Measurements from ENCODE around the gene TMEM234. TPM values are rescaled to one million over a fixed set of nuclear protein-coding genes. Genes with fewer than 3 reads are reported as not detected.

Gene TMEM234
- total and polyA plus RNA-seq, 2 of the 13 experiments (the other 11 are each of a cell fraction or from before 2014, with no cell fraction given): 6.1 to 9.0 TPM

DNA sequence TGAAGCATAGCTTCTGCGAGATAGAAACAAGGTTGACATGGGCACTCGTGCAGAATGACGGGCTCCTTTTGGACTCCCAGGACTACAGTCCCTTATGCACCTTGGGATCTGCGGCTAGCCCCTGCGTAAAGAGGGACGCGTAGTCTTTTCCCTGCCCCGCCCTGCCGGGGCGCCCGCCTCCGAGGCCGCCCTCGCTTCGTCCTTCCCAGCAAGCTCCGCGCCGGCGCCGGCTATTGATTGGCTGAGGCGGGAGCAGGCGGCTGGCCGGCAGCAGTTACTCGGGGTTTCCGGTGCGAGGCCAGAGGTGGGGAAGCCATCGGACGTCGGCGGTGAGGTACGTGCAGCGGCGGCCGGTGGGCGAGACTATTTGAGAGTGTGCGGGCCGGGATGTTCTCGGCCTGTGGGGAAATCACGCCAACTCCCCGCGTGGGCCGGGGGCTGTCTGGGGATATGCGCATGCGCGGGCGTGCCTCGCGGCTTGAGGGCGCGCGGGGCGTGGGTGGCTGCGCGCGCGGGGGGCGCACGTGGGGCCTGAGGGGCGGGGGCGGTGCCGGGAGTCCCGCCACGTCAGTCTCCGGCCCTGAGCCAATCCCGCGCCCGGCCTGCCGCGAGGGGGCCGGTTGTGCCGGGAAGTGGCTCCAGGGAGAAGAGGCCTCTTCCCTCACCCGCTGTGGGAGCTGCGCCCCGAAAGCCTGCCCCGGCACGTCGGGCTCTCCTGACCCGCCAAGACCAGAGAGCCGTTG is 42.5 kb downstream of the TMEM234 start, which contains the start of gene TXLNA (continued):
- TF ChIP-seq ZNF773 (CRISPR knock-in tag; IDR thresholded peaks at IDR 0.05; ENCODE audit: borderline replicate concordance) (peak; percentile 67; the same call in 1 of the 2 replicates), ZNF607 (CRISPR knock-in tag; IDR thresholded peaks at IDR 0.05; ENCODE audit: borderline replicate concordance) (peak; percentile 93), FOSL1 (CRISPR knock-in tag; IDR thresholded peaks at IDR 0.05; ENCODE audit: borderline replicate concordance) (no peak), U2AF2 (IDR thresholded peaks at IDR 0.05; ENCODE audit: low read depth, low read length) (no peak), EEA1 (CRISPR knock-in tag; IDR thresholded peaks at IDR 0.05; ENCODE audit: borderline replicate concordance) (peak; percentile 84; the same call in 1 of the 2 replicates), KLF16 (CRISPR knock-in tag; IDR thresholded peaks at IDR 0.05) (peak; percentile 76 to 85; a peak in 1 of 4 replicates), ZNF737 (CRISPR knock-in tag; IDR thresholded peaks at IDR 0.05; ENCODE audit: borderline replicate concordance) (peak; percentile 91; the same call in 1 of the 2 replicates), HMGA1 (CRISPR knock-in tag; conservative IDR thresholded peaks at IDR 0.05) (no peak), ZNF549 (CRISPR knock-in tag; IDR thresholded peaks at IDR 0.05) (no peak), ZNF124 (CRISPR knock-in tag; IDR thresholded peaks at IDR 0.05) (peak; percentile 86; the same call in 1 of the 2 replicates), RAD51 (IDR thresholded peaks at IDR 0.05; ENCODE audit: borderline replicate concordance) (no peak), ZNF660 (CRISPR knock-in tag; IDR thresholded peaks at IDR 0.05; ENCODE audit: borderline replicate concordance, low read depth) (no peak), ZFP62 (CRISPR knock-in tag; IDR thresholded peaks at IDR 0.05) (no peak), SMAD9 (CRISPR knock-in tag; IDR thresholded peaks at IDR 0.05) (peak; percentile 22; the same call in 1 of the 2 replicates), ZFP41 (CRISPR knock-in tag; IDR thresholded peaks at IDR 0.05; ENCODE audit: borderline replicate concordance) (peak; percentile 85; the same call in 1 of the 2 replicates), ZNF709 (CRISPR knock-in tag; IDR thresholded peaks at IDR 0.05) (peak; percentile 94), KLF11 (CRISPR knock-in tag; IDR thresholded peaks at IDR 0.05) (0 out of 2 replicates have a peak, but pooled peaks have one; percentile 32), IRF2 (CRISPR knock-in tag; IDR thresholded peaks at IDR 0.05) (peak; percentile 84; the same call in 1 of the 2 replicates)
- TF ChIP-seq, protein P1, sequence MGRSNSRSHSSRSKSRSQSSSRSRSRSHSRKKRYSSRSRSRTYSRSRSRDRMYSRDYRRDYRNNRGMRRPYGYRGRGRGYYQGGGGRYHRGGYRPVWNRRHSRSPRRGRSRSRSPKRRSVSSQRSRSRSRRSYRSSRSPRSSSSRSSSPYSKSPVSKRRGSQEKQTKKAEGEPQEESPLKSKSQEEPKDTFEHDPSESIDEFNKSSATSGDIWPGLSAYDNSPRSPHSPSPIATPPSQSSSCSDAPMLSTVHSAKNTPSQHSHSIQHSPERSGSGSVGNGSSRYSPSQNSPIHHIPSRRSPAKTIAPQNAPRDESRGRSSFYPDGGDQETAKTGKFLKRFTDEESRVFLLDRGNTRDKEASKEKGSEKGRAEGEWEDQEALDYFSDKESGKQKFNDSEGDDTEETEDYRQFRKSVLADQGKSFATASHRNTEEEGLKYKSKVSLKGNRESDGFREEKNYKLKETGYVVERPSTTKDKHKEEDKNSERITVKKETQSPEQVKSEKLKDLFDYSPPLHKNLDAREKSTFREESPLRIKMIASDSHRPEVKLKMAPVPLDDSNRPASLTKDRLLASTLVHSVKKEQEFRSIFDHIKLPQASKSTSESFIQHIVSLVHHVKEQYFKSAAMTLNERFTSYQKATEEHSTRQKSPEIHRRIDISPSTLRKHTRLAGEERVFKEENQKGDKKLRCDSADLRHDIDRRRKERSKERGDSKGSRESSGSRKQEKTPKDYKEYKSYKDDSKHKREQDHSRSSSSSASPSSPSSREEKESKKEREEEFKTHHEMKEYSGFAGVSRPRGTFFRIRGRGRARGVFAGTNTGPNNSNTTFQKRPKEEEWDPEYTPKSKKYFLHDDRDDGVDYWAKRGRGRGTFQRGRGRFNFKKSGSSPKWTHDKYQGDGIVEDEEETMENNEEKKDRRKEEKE (IDR thresholded peaks at IDR 0.05): no peak
- TF ChIP-seq, protein P2, sequence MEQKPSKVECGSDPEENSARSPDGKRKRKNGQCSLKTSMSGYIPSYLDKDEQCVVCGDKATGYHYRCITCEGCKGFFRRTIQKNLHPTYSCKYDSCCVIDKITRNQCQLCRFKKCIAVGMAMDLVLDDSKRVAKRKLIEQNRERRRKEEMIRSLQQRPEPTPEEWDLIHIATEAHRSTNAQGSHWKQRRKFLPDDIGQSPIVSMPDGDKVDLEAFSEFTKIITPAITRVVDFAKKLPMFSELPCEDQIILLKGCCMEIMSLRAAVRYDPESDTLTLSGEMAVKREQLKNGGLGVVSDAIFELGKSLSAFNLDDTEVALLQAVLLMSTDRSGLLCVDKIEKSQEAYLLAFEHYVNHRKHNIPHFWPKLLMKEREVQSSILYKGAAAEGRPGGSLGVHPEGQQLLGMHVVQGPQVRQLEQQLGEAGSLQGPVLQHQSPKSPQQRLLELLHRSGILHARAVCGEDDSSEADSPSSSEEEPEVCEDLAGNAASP (CRISPR knock-in tag; IDR thresholded peaks at IDR 0.05; ENCODE audit: borderline replicate concordance): no peak
- TF ChIP-seq, protein P3, sequence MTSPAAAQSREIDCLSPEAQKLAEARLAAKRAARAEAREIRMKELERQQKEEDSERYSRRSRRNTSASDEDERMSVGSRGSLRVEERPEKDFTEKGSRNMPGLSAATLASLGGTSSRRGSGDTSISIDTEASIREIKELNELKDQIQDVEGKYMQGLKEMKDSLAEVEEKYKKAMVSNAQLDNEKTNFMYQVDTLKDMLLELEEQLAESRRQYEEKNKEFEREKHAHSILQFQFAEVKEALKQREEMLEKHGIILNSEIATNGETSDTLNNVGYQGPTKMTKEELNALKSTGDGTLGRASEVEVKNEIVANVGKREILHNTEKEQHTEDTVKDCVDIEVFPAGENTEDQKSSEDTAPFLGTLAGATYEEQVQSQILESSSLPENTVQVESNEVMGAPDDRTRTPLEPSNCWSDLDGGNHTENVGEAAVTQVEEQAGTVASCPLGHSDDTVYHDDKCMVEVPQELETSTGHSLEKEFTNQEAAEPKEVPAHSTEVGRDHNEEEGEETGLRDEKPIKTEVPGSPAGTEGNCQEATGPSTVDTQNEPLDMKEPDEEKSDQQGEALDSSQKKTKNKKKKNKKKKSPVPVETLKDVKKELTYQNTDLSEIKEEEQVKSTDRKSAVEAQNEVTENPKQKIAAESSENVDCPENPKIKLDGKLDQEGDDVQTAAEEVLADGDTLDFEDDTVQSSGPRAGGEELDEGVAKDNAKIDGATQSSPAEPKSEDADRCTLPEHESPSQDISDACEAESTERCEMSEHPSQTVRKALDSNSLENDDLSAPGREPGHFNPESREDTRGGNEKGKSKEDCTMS (CRISPR knock-in tag; conservative IDR thresholded peaks at IDR 0.05): no peak
- TF ChIP-seq, protein P4, sequence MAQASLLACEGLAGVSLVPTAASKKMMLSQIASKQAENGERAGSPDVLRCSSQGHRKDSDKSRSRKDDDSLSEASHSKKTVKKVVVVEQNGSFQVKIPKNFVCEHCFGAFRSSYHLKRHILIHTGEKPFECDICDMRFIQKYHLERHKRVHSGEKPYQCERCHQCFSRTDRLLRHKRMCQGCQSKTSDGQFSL (CRISPR knock-in tag; IDR thresholded peaks at IDR 0.05): no peak
